CD14-positive monocyte (primary cell): ENCODE results near the gene KHDC1L. TPM values are rescaled to one million over a fixed set of nuclear protein-coding genes. Genes with fewer than 3 reads are reported as not detected.
"Not testable (repeated sequence)": the region's sequence is repeated elsewhere in the genome, so short reads cannot be mapped to it uniquely, and the experiment has no call there.

Experiments
- DNase-seq, 3 donors: peaks; one replicate each; pipeline ENCODE4 v3.0.0-alpha.2; 2011 to 2022
- H2AFZ ChIP-seq: 2 replicates; pipeline ENCODE4 v1.6.0; 2012; ENCODE audit warnings: mild to moderate bottlenecking, low read depth, low read length, inconsistent platforms; ENCODE audit not compliant: insufficient read depth, poor library complexity, severe bottlenecking
- H3K27ac ChIP-seq, 2 donors: 1 replicate in 1 of 2; 2 replicates in 1 of 2; pipeline ENCODE4 v1.5.1; 2012 to 2013; ENCODE audit warnings: low read length in 2 of 2, control low read depth in 1 of 2, inconsistent platforms in 1 of 2, low read depth in 1 of 2, mild to moderate bottlenecking in 1 of 2
- H3K27me3 ChIP-seq, 2 donors: one replicate each; pipeline versions ENCODE4 v1.6.0 to v1.6.1; 2011 to 2013; ENCODE audit warnings: low read length in 2 of 2; ENCODE audit not compliant: control insufficient read depth in 2 of 2, insufficient read depth in 2 of 2
- H3K36me3 ChIP-seq, 2 donors: replicated peaks in 1 of 2; 1 replicate in 1 of 2; 2 replicates in 1 of 2; pipeline versions ENCODE4 v1.5.1 to v1.6.1; 2012 to 2013; ENCODE audit warnings: low read length in 2 of 2, control low read depth in 1 of 2, inconsistent platforms in 1 of 2, mild to moderate bottlenecking in 1 of 2; ENCODE audit not compliant: insufficient read depth in 2 of 2, control insufficient read depth in 1 of 2
- H3K4me1 ChIP-seq, 2 donors: 1 replicate in 1 of 2; 2 replicates in 1 of 2; pipeline versions ENCODE4 v1.5.1 to v1.6.1; 2012 to 2013; ENCODE audit warnings: low read length in 2 of 2, control low read depth in 1 of 2, inconsistent platforms in 1 of 2, mild to moderate bottlenecking in 1 of 2, moderate library complexity in 1 of 2; ENCODE audit not compliant: insufficient read depth in 2 of 2, control insufficient read depth in 1 of 2
- H3K4me2 ChIP-seq: replicated peaks from 2 replicates; pipeline ENCODE3; 2012; ENCODE audit warnings: low read length, moderate library complexity, mild to moderate bottlenecking; ENCODE audit not compliant: poor library complexity, severe bottlenecking; ENCODE audit errors: extremely low read depth
- H3K4me3 ChIP-seq, 3 experiments: fragments of 200-600 bp in 1 of 3; sonication (generic) in 1 of 3; replicated peaks in 1 of 3; 1 replicate in 2 of 3; 2 replicates in 1 of 3; pipeline ENCODE4 v1.5.1; 2011 to 2013; ENCODE audit warnings: low read length in 3 of 3, mild to moderate bottlenecking in 3 of 3, control low read depth in 2 of 3, low read depth in 2 of 3, inconsistent platforms in 1 of 3, moderate library complexity in 1 of 3
- H3K79me2 ChIP-seq: 2 replicates; pipeline ENCODE4 v1.6.0; 2012; ENCODE audit warnings: mild to moderate bottlenecking, control low read depth, inconsistent platforms, low read length, moderate library complexity; ENCODE audit not compliant: insufficient read depth
- H3K9ac ChIP-seq: 2 replicates; pipeline ENCODE4 v1.6.0; 2017; ENCODE audit warnings: low read length, mild to moderate bottlenecking; ENCODE audit not compliant: insufficient read depth, poor library complexity, severe bottlenecking
- H3K9me3 ChIP-seq, 2 donors: replicated peaks in 1 of 2; 1 replicate in 1 of 2; 2 replicates in 1 of 2; pipeline versions ENCODE4 v1.5.1 to v1.6.1; 2012 to 2013; ENCODE audit warnings: low read length in 2 of 2, control low read depth in 1 of 2; ENCODE audit not compliant: control insufficient read depth in 1 of 2, insufficient read depth in 1 of 2
- H4K20me1 ChIP-seq: 2 replicates; pipeline ENCODE4 v1.6.0; 2012; ENCODE audit warnings: mild to moderate bottlenecking, low read length, control low read depth, moderate library complexity; ENCODE audit not compliant: insufficient read depth
- H3K27ac Mint-ChIP-seq, 7 donors: one replicate each; pipeline ENCODE4 v1.8.0; 2020; ENCODE audit warnings: mild to moderate bottlenecking in 7 of 7, mixed read lengths in 7 of 7, moderate library complexity in 6 of 7, inconsistent platforms in 2 of 7
- H3K27me3 Mint-ChIP-seq, 3 donors: one replicate each; pipeline ENCODE4 v1.8.0; 2021 to 2022; ENCODE audit warnings: low read depth in 3 of 3, mild to moderate bottlenecking in 3 of 3, mixed read lengths in 3 of 3, moderate library complexity in 3 of 3, inconsistent platforms in 1 of 3
- H3K36me3 Mint-ChIP-seq, 2 donors: one replicate each; pipeline ENCODE4 v1.8.0; 2020; ENCODE audit warnings: mixed read lengths in 2 of 2, inconsistent platforms in 1 of 2, mild to moderate bottlenecking in 1 of 2
- H3K4me1 Mint-ChIP-seq: one replicate; pipeline ENCODE4 v1.8.0; 2020; ENCODE audit warnings: mild to moderate bottlenecking, mixed read lengths
- H3K4me3 Mint-ChIP-seq, 2 donors: one replicate each; pipeline ENCODE4 v1.8.0; 2020; ENCODE audit warnings: mild to moderate bottlenecking in 2 of 2, mixed read lengths in 2 of 2, moderate library complexity in 1 of 2
- H3K9me3 Mint-ChIP-seq, 7 donors: one replicate each; pipeline ENCODE4 v1.8.0; 2020 to 2022; ENCODE audit warnings: mixed read lengths in 7 of 7, mild to moderate bottlenecking in 6 of 7, moderate library complexity in 6 of 7, inconsistent platforms in 2 of 7
- CTCF ChIP-seq: fragments of 200-600 bp; IDR thresholded peaks from one replicate; pipeline ENCODE4 v1.8.0; 2022; ENCODE audit warnings: antibody characterized with exemption, mild to moderate bottlenecking
- WGBS: methylation state at CpG from one replicate; pipeline ENCODE4 v1.1.5; 2013; ENCODE audit warnings: missing lambda C conversion rate; ENCODE audit not compliant: insufficient coverage; 5-methylcytosine and 5-hydroxymethylcytosine counted together
- intact Hi-C, 2 donors: fragments of 100-400 bp; cut with micrococcal nuclease; formaldehyde crosslinking; loops; one replicate each; pipeline versions ENCODE4 v1.15.0 to v1.15.1; 2023
- polyA plus RNA-seq, 3 donors: library from polyadenylated mRNA; depleted of rRNA in 1 of 3; unstranded in 2 of 3; stranded (reverse) in 1 of 3; fragments of 300-500 nt in 2 of 3; fragments of >200 nt in 1 of 3; fragmentation: Illumina TruSeq in 2 of 3; gene quantifications; 1 replicate in 2 of 3; 2 replicates in 1 of 3; pipeline ENCODE4 v1.2.3, GENCODE V29; 2012 to 2021

Gene KHDC1L
- polyA plus RNA-seq, 3 donors = not detected

- Histone ChIP-seq H3K27me3 (no peaks in the 10 kb centered on the region), H3K4me1 (no peaks in the 10 kb centered on the region), H4K20me1 (no peaks in the 10 kb centered on the region), H3K9ac (no peak overlapping the region), H3K4me3 (no peak overlapping the region), H3K27ac (no peak overlapping the region), H2AFZ (no peak overlapping the region), H3K9me3 (peaks cover 0 to 5% of the 10 kb centered on the region in 2 donors), H3K4me2 (no peak overlapping the region), H3K36me3 (no peaks in the 10 kb centered on the region), H3K79me2 (no peaks in the 10 kb centered on the region)
- no CpG with 5 or more reads among the region's 1 CpG for WGBS
- H3K4me1 Mint-ChIP-seq = peaks cover 3% of the 10 kb centered on the region
- peaks cover 0 to 5% (median 0%) of the 10 kb centered on the region in 3 donors for H3K27me3 Mint-ChIP-seq
- no peak for TF ChIP-seq CTCF
- no peaks in the 10 kb centered on the region for H3K36me3 Mint-ChIP-seq
- intact Hi-C loops = no loop called here
- no peak overlapping the region for H3K4me3 Mint-ChIP-seq
- H3K9me3 Mint-ChIP-seq = peaks cover 0 to 7% (median 4%) of the 10 kb centered on the region in 7 donors
- no peak for DNase-seq
- no peak overlapping the region for H3K27ac Mint-ChIP-seq
Measured at GRCh38 chr6:73234733-73235132, 9.4 kb upstream of the KHDC1L start.

GRCh38 chr6:73233971-73234370, 8.7 kb upstream of the KHDC1L start:
- H3K27me3 Mint-ChIP-seq, H3K4me3 Mint-ChIP-seq, H3K79me2 ChIP-seq, H3K27me3 ChIP-seq, H4K20me1 ChIP-seq, H3K9me3 ChIP-seq, intact Hi-C loops, H3K4me1 Mint-ChIP-seq, H3K36me3 ChIP-seq, H3K4me2 ChIP-seq, H3K4me3 ChIP-seq, H3K27ac ChIP-seq, H3K4me1 ChIP-seq, H3K9ac ChIP-seq, DNase-seq, H3K36me3 Mint-ChIP-seq, H3K27ac Mint-ChIP-seq, H3K9me3 Mint-ChIP-seq, H2AFZ ChIP-seq: not testable (repeated sequence)
- WGBS = 75% methylated on average over 2 of the region's 3 CpGs
